ENCODE measurements around the gene XCL1. TPM values are rescaled to one million over a fixed set of nuclear protein-coding genes. Genes with fewer than 3 reads are reported as not detected.

Gene XCL1
- total and polyA plus RNA-seq, 10 of the 15 experiments (the other 5 are each of a cell fraction or from before 2014, with no cell fraction given), result 0.68 to 1,222 (median 12.2) TPM

- peak; percentile 71 for TF ChIP-seq ZNF687 (IDR thresholded peaks at IDR 0.05)
- TF ChIP-seq KDM1A (IDR thresholded peaks at IDR 0.05; ENCODE audit: borderline replicate concordance), result no peak
- 0 out of 2 replicates have a peak, but pooled peaks have one; percentile 17 for TF ChIP-seq NR2F1 (conservative IDR thresholded peaks at IDR 0.05)
- TF ChIP-seq E2F8 (IDR thresholded peaks at IDR 0.05; ENCODE audit: low read depth, partially characterized antibody), result no peak
- no peak for TF ChIP-seq EP300 (IDR thresholded peaks at IDR 0.05; ENCODE audit: borderline replicate concordance in 1 of 2, control insufficient read depth in 1 of 2, low read depth in 2 of 2, low read length in 2 of 2)
Measured at GRCh38 chr1:168572633-168573032, 3.8 kb upstream of the XCL1 start (continued).
